IPS-NIHi7 (cell line): Measurements from ENCODE around the gene CANT1.
"Not testable (repeated sequence)": the region's sequence is repeated elsewhere in the genome, so short reads cannot be mapped to it uniquely, and the experiment has no call there.

Experiments
- DNase-seq: peaks from one replicate; pipeline ENCODE4 v3.0.0; 2012; ENCODE audit warnings: mixed read lengths; ENCODE audit errors: extremely low spot score

The CANT1 gene

GRCh38 chr17:78961571-78961970 is 48.0 kb downstream of the CANT1 start:
- DNase-seq, result no peak

DNA sequence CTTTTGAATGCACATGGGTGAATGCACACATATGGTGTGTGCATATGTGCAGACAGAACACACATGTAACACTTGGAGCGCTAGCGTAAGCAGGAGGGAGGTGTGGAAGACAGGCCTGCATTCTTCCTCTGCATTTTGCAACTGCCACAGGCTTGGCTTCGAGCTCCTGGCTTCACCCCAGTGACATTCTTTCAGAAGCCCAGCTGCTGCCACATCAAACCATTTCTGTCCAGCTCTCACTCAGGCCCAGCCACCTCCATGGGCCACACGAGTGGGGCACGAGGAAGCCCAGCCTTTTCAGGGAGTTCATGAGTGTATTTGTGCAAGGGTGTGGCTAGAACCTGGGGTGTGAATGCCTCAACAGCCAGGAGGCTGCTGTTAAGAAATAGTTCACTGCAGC is 48.6 kb downstream of the CANT1 start:
- no peak for DNase-seq

- DNase-seq, result no peak
Observed at GRCh38 chr17:78959803-78960202, 49.8 kb downstream of the CANT1 start.

DNA sequence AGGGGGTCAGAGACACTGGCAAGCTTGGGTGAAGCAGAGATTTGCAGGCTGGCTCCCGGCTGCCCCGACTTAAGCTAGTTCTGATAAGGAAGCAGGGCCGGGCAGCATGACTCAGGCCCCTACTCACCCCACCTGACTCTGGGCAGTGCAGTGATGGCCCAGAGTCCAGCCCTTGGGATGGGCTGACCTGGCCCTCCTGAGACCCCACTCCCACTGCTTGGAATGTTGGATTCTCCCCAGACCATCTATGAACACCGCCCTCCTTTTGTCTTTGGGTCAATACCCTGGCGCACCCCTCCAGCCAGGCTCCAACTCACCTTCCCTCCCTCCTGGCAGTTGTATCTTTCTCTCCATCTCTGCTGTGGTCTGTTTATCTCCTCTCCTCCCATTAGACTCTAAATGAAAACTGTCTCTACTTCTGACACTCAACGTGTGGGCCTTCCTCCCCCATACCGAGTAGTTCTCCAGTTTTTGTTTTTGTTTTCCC is 50.9 kb downstream of the CANT1 start:
- DNase-seq, result no peak

- no peak for DNase-seq
Observed at GRCh38 chr17:78957128-78957527, 52.4 kb downstream of the CANT1 start.

GRCh38 chr17:78956254-78956653 is 53.3 kb downstream of the CANT1 start:
- no peak for DNase-seq

DNA sequence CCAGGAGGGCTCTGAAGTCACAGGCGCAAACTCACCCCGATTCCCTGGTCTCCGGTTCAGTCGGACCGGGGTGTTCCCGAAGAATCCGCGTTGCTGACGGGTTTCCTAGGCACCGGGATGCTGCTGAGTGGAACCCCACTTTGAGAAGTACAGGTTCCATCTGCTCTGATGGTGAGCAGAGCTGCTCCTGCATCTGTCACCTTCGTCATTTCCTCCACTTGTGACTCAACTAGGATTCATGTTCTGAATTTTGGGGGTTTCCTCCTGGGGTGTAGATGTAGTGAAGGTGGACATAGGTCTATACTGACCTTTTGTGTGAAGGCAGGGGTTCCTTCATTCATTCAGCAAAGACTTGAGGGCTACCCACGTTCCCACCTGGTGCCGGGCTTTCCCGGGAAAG is 54.9 kb downstream of the CANT1 start:
- no peak for DNase-seq

GRCh38 chr17:78953356-78954350 is 55.9 kb downstream of the CANT1 start:
- no peak for DNase-seq

GRCh38 chr17:78952706-78953105 is 56.9 kb downstream of the CANT1 start:
- no peak for DNase-seq

DNA sequence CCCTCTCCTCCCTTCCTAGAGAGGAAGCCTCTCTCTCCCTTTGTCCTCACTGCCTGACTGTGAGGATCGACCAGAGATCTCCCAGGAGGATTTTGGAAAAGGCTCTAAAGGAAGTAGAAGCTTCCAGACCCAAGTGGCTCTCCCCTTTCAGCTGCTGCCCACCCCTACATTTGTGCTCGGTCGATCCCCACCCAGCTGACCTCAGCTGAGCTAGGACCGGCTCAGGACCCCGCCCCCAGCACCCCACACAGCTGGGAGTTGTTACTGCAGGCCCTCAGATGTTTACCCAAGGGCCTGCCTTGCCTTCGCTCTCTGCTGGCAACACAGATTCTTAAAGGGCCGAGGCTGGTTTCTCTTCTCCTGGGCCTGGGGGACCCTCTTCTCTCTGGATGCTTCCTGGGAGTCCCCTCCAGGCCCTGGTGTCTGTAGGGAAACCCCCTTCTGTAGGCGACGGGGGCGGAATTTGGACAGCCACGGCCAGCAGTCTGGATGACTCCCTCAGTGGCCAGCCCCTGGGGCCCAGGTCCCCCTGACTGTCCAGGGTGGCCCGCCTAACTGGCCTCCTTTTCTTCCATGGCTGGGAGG is 57.5 kb downstream of the CANT1 start:
- DNase-seq, result no peak

GRCh38 chr17:78950870-78951269 is 58.7 kb downstream of the CANT1 start:
- no peak for DNase-seq

DNA sequence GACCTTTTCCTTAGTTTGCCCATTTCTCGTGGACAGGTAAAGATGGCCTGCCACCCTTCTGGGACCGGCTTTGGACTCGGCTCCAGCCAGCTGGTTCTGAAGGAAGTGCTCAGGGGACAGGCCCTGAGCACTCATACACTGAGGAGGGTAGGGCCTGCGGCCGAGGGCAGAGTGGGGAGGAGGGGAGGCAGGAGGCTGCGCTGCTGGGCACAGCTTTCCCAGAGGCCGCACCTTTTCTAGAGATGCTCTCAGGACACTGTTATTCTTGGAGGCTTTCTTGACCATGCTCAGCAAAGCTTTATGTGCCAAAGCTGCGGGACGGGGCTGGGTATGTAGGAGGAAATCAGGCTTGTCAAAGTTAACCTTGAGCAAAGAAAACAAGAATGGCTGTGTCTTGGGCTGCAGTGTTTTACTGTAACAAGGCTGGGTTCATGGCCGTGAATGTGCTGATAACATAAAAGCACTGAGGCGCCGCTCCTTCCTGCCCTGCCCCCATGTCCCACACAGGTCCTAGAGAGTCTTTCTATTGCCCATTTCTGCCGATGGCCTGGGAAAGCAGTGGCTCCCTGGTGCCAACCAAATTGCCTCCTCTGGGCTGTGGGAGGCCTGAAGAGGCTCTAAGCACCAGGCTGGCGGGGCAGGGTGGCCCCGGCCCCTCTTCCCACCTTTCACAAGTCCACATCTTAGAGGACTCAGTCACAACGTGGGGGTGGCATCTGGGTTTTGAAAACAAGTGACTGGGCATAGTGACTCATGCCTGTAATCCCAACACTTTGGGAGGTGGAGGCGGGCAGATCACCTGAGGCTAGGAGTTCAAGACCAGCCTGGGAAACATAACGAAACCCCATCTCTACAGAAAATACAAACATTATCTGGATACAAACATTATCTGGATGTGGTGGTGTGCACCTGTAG is 62.1 kb downstream of the CANT1 start:
- no peak for DNase-seq

GRCh38 chr17:78946631-78947030 is 62.9 kb downstream of the CANT1 start:
- no peak for DNase-seq

GRCh38 chr17:78946131-78946530 is 63.4 kb downstream of the CANT1 start:
- DNase-seq, result no peak

- not testable (repeated sequence) for DNase-seq
Observed at GRCh38 chr17:78945455-78945854, 64.1 kb downstream of the CANT1 start.

DNA sequence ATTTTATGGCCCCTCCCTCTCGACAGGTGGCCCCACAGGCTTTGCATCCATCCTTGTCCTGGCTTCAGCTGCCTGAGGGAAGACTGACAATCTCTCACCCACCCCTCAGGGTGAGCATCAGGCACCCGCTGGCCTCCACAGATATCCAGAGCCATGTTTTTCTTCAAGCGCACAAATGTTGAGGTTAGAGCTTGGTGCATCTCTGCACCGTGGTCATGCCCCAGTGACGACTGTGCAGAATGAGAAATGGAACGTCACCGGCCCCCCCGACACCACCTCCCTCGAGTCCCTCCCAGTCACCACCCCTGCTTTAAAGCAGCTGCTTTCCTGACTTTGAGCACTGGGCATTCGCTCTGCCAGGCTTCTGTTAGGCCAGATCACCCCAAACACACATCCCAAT is 64.6 kb downstream of the CANT1 start:
- no peak for DNase-seq

DNA sequence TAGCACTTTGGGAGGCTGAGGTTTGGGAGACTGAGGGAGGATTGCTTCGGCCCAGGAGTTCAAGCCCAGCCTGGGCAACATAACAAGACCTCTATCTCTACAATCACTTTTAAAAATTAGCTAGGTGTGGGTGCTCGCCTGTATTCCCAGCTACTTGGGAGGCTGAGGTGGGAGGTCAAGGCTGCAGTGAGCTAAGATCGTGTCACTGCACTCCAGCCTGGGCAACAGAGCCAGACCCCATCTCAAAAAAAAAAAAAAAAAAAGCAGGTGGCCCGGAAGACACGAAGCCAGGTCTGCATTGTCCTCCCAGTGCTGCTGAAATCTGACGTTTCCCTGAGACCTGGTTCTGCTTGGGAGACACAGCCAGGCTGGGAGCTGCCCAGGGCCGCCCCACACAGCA is 65.5 kb downstream of the CANT1 start:
- no peak for DNase-seq
